Heart right ventricle (tissue), 16 donors: ENCODE data around the gene DOCK4. TPM values are rescaled to one million over a fixed set of nuclear protein-coding genes. Genes with fewer than 3 reads are reported as not detected.

Source experiments
- ATAC-seq, 8 donors: fragments of 200-7000 bp; cut with Tn5 transposase; one replicate each; pipeline ENCODE4 v1.9.1; 2020; ENCODE audit warnings: mild to moderate bottlenecking in 8 of 8, moderate library complexity in 8 of 8, moderate number of reproducible peaks in 1 of 8
- DNase-seq, 2 donors: peaks; one replicate each; pipeline ENCODE4 v3.0.0-alpha.2; 2020
- H3K27ac ChIP-seq, 10 donors: fragments of 200-600 bp; sonication (generic) in 2 of 10; one replicate each; pipeline versions ENCODE4 v1.5.0 to v1.8.0; 2020 to 2022; ENCODE audit warnings: mild to moderate bottlenecking in 3 of 10
- H3K27me3 ChIP-seq, 7 donors: fragments of 200-600 bp; one replicate each; pipeline ENCODE4 v1.8.0; 2021 to 2022; ENCODE audit warnings: mild to moderate bottlenecking in 2 of 7
- H3K36me3 ChIP-seq, 9 donors: fragments of 200-600 bp; sonication (generic) in 1 of 9; one replicate each; pipeline versions ENCODE4 v1.5.0 to v1.8.0; 2020 to 2022; ENCODE audit warnings: mild to moderate bottlenecking in 2 of 9
- H3K4me1 ChIP-seq, 9 donors: fragments of 200-600 bp; sonication (generic) in 1 of 9; one replicate each; pipeline versions ENCODE4 v1.5.0 to v1.8.0; 2020 to 2022; ENCODE audit warnings: mild to moderate bottlenecking in 4 of 9
- H3K4me3 ChIP-seq, 10 donors: fragments of 200-600 bp; sonication (generic) in 2 of 10; one replicate each; pipeline versions ENCODE4 v1.5.0 to v1.8.0; 2020 to 2022; ENCODE audit warnings: mild to moderate bottlenecking in 7 of 10, moderate library complexity in 2 of 10
- H3K9me3 ChIP-seq, 11 donors: fragments of 200-600 bp in 10 of 11; sonication (generic) in 2 of 11; one replicate each; pipeline versions ENCODE4 v1.5.0 to v1.8.0; 2013 to 2022; ENCODE audit warnings: mild to moderate bottlenecking in 2 of 11, control low read depth in 1 of 11, moderate library complexity in 1 of 11
- CTCF ChIP-seq, 9 donors: fragments of 200-600 bp; sonication (generic) in 2 of 9; IDR thresholded peaks; one replicate each; pipeline versions ENCODE4 v1.5.0 to v1.8.0; 2021 to 2022; ENCODE audit warnings: antibody characterized with exemption in 9 of 9, mild to moderate bottlenecking in 5 of 9, moderate library complexity in 1 of 9
- WGBS, 2 donors: extraction: QIAGEN DNeasy Blood & Tissue Kit; methylation state at CpG; one replicate each; pipeline ENCODE4 v1.1.7; 2013; ENCODE audit warnings: inconsistent platforms in 1 of 2; 5-methylcytosine and 5-hydroxymethylcytosine counted together
- intact Hi-C, 10 donors: fragments of 100-400 bp; cut with DNase I; formaldehyde crosslinking; loops; one replicate each; pipeline versions ENCODE4 v1.11.1 to v1.14.2; 2022
- polyA plus RNA-seq, 2 donors: library from polyadenylated mRNA; stranded (reverse); fragments of 200-250 nt; gene quantifications; one replicate each; pipeline ENCODE4 v1.2.3, GENCODE V29; 2013
- total RNA-seq, 10 donors: library from RNA; stranded (reverse); fragmentation: NEBNext Ultra II Directional in 3 of 10; extraction: Animal tissue kit (Norgen Biotek cat#: 25700) in 3 of 10; gene quantifications; one replicate each; pipeline versions ENCODE4 v1.2.1 to v1.2.4, GENCODE V29; 2021 to 2023
- donor health status: Arrhythmogenic right ventricular cardiomyopathy.
- donor health status: ischemic (EF 13 %, LVEDD 7.1; RV severe dilation, severe dysfunction).
- donor health status: healthy with polysubstance abuse.
- donor health status: DM: no; HTN: yes; CAD: no.
- donor health status: DM: no; HTN: no; CAD: no.
- donor health status: ischemic (EF 25% LVEDD 6.9; RV normal size, moderate dysfunction).
- donor health status: ischemic (EF 25% LVEDD 5.7; RV mildly dilated, moderate dysfunction).
- donor health status: healthy.
- donor health status: DM: yes; HTN: yes; CAD: no.
- donor health status: Ischemic cardiomyopathy.
- donor health status: ischemic (EF 35%, LVEDD 5.7; RV mildly dilated, moderate dysfunction).
- donor health status: nonischemic (EF 11% LVEDD 7.7; RV severe dilation, severe dysfunction).
- donor health status: DM: yes; HTN: yes; CAD: no.
- donor health status: PGD.
- donor health status: ischemic (EF 29% LVEDD 5.4; RV normal size, mild dysfunction).
- donor health status: nonischemic (EF 23%, LVEDD 6.1; RV moderate dilation, normal function).

DOCK4 gene
- total and polyA plus RNA-seq, 12 donors = 2.6 to 26.8 (median 14.7) TPM

- H3K4me1 ChIP-seq = peaks cover 1 to 56% (median 28%) of the 10 kb centered on the region in 9 donors
- H3K36me3 ChIP-seq = no peaks in the 10 kb centered on the region
- 34 to 36% methylated on average over 2 of the region's 2 CpGs for WGBS, 2 donors
- intact Hi-C loops = loop anchor here in 5 of 10 donors (5.0 to 10.0 kb wide), 9 partner anchors 41 to 338 kb away; no protein-coding TSS in a partner anchor
- ATAC-seq = no peak
- H3K27me3 ChIP-seq = peaks cover 0 to 12% (median 0%) of the 10 kb centered on the region in 7 donors
- H3K4me3 ChIP-seq = peak overlapping the region in 3 of 10 donors; percentile 71 to 92 (median 87)
- no peak for DNase-seq
- TF ChIP-seq CTCF (IDR thresholded peaks at IDR 0.05) = no peak
- peak overlapping the region in 2 of 10 donors; percentile 2 to 4 for H3K27ac ChIP-seq
- H3K9me3 ChIP-seq = no peaks in the 10 kb centered on the region
These were observed 3.4 kb downstream of the DOCK4 start for GRCh38 chr7:112202816-112203215.

- Histone ChIP-seq H3K27me3 (peaks cover 0 to 12% (median 0%) of the 10 kb centered on the region in 7 donors), H3K9me3 (no peaks in the 10 kb centered on the region), H3K4me1 (peaks cover 0 to 52% (median 21%) of the 10 kb centered on the region in 9 donors), H3K4me3 (no peak overlapping the region), H3K36me3 (no peaks in the 10 kb centered on the region), H3K27ac (no peak overlapping the region)
- ATAC-seq (no peak), DNase-seq (no peak)
- TF ChIP-seq CTCF (IDR thresholded peaks at IDR 0.05) = no peak
- intact Hi-C loops = loop anchor here in 5 of 10 donors (5.0 to 10.0 kb wide), 9 partner anchors 40 to 337 kb away; no protein-coding TSS in a partner anchor
These were observed 4.4 kb downstream of the DOCK4 start for GRCh38 chr7:112201839-112202238.

- no peak for TF ChIP-seq CTCF (IDR thresholded peaks at IDR 0.05)
- ATAC-seq (no peak), DNase-seq (no peak)
- 77 to 86% methylated on average over 6 of the region's 6 CpGs for WGBS, 2 donors
- Histone ChIP-seq H3K36me3 (no peaks in the 10 kb centered on the region), H3K4me3 (no peak overlapping the region), H3K4me1 (peaks cover 0 to 52% (median 21%) of the 10 kb centered on the region in 9 donors), H3K27me3 (peaks cover 0 to 12% (median 0%) of the 10 kb centered on the region in 7 donors), H3K9me3 (no peaks in the 10 kb centered on the region), H3K27ac (no peak overlapping the region)
- intact Hi-C loops = loop anchor here in 5 of 10 donors (5.0 to 10.0 kb wide), 9 partner anchors 39 to 337 kb away; no protein-coding TSS in a partner anchor
These were observed 4.8 kb downstream of the DOCK4 start for GRCh38 chr7:112201411-112201810.

- no peak for ATAC-seq
- Histone ChIP-seq H3K36me3 (no peaks in the 10 kb centered on the region), H3K27ac (no peak overlapping the region), H3K27me3 (peaks cover 0 to 12% (median 0%) of the 10 kb centered on the region in 7 donors), H3K9me3 (no peaks in the 10 kb centered on the region), H3K4me3 (no peak overlapping the region), H3K4me1 (peaks cover 0 to 51% (median 21%) of the 10 kb centered on the region in 9 donors)
- intact Hi-C loops = loop anchor here in 6 of 10 donors (5.0 to 10.0 kb wide), 9 partner anchors 37 to 335 kb away; no protein-coding TSS in a partner anchor
- no peak for DNase-seq
- WGBS, 2 donors = 95 to 97% methylated on average over 1 of the region's 1 CpG
- no peak for TF ChIP-seq CTCF (IDR thresholded peaks at IDR 0.05)
These were observed 6.5 kb downstream of the DOCK4 start for GRCh38 chr7:112199672-112200071.
